ENCODE data around the gene MAP4K4.
"Not testable (repeated sequence)": the region's sequence is repeated elsewhere in the genome, so short reads cannot be mapped to it uniquely, and the experiment has no call there.

GRCh38 chr2:101924311-101924710 is 226.8 kb downstream of the MAP4K4 start:
- TF ChIP-seq CTCF (conservative IDR thresholded peaks at IDR 0.05; ENCODE audit: low read length); EZH2phosphoT487 (IDR thresholded peaks at IDR 0.05; ENCODE audit: borderline replicate concordance, low read depth, low read length): not testable (repeated sequence)
